ENCODE data around the gene CELF2.
A peak's percentile ranks its signal among the peaks of the same experiment; 100 is the strongest.

CELF2 gene

GRCh38 chr10:11138314-11139033 is 120.8 kb downstream of the CELF2 start:
- no peak for DNase-seq

- DNase-seq = no peak
Observed at GRCh38 chr10:11140963-11141362, 123.3 kb downstream of the CELF2 start.

GRCh38 chr10:11141571-11142091 is 124.0 kb downstream of the CELF2 start:
- no peak for DNase-seq

GRCh38 chr10:11142777-11143176 is 125.1 kb downstream of the CELF2 start:
- DNase-seq = no peak

- DNase-seq = no peak
Observed at GRCh38 chr10:11143242-11143641, 125.6 kb downstream of the CELF2 start.

GRCh38 chr10:11144626-11145494 is 127.2 kb downstream of the CELF2 start:
- no peak for DNase-seq

GRCh38 chr10:11145495-11145855 is 127.8 kb downstream of the CELF2 start:
- DNase-seq = peak in 1 of 2 donors; percentile 40

- no peak for DNase-seq
Observed at GRCh38 chr10:11146402-11147171, 128.9 kb downstream of the CELF2 start.

- no peak for DNase-seq
Observed at GRCh38 chr10:11147722-11148121, 130.1 kb downstream of the CELF2 start.

- DNase-seq = no peak
Observed at GRCh38 chr10:11148142-11149028, 130.7 kb downstream of the CELF2 start.

GRCh38 chr10:11149807-11150141 is 132.1 kb downstream of the CELF2 start:
- no peak for DNase-seq

- no peak for DNase-seq
Observed at GRCh38 chr10:11150231-11150731, 132.6 kb downstream of the CELF2 start.

GRCh38 chr10:11150879-11151415 is 133.3 kb downstream of the CELF2 start:
- no peak for DNase-seq

GRCh38 chr10:11152801-11153200 is 135.1 kb downstream of the CELF2 start:
- DNase-seq = no peak

GRCh38 chr10:11153245-11153644 is 135.6 kb downstream of the CELF2 start:
- no peak for DNase-seq

GRCh38 chr10:11153766-11154165 is 136.1 kb downstream of the CELF2 start:
- DNase-seq = no peak

GRCh38 chr10:11154333-11154732 is 136.7 kb downstream of the CELF2 start:
- no peak for DNase-seq

GRCh38 chr10:11154849-11155498 is 137.3 kb downstream of the CELF2 start:
- no peak for DNase-seq

- no peak for DNase-seq
Observed at GRCh38 chr10:11156480-11156879, 138.8 kb downstream of the CELF2 start.

GRCh38 chr10:11157292-11158076 is 139.8 kb downstream of the CELF2 start:
- DNase-seq = no peak

Data from stimulated activated CD4-positive, alpha-beta T cell treated with anti-CD3 and anti-CD28 coated beads, Interleukin-2, amount 100 ng/mL, for 48 hours (primary cell).